Measurements from ENCODE around the gene CMC4. TPM values are rescaled to one million over a fixed set of nuclear protein-coding genes. Genes with fewer than 3 reads are reported as not detected.
A peak's percentile ranks its signal among the peaks of the same experiment; 100 is the strongest.

CMC4 gene
- total RNA-seq, 1 donor from 2014 or later = 11.9 TPM

GRCh38 chrX:155105919-155106318 is 35.0 kb upstream of the CMC4 start:
- Histone ChIP-seq H3K27me3 (no peaks in the 10 kb centered on the region), H3K4me3 (no peak overlapping the region), H3K36me3 (no peaks in the 10 kb centered on the region), H3K27ac (no peak overlapping the region), H3K4me1 (no peaks in the 10 kb centered on the region), H3K9me3 (no peaks in the 10 kb centered on the region)
- intact Hi-C loops (cut with DNase I) = no loop called here
- no peak for TF ChIP-seq CTCF (IDR thresholded peaks at IDR 0.05)
- DNase-seq (ENCODE audit: low spot score in 2 of 2) = no peak

- Histone ChIP-seq H3K4me1 (no peaks in the 10 kb centered on the region), H3K36me3 (no peaks in the 10 kb centered on the region), H3K27me3 (no peaks in the 10 kb centered on the region), H3K4me3 (no peak overlapping the region), H3K27ac (no peak overlapping the region), H3K9me3 (no peaks in the 10 kb centered on the region)
- peak; percentile 32 to 53 (median 40) for TF ChIP-seq CTCF (IDR thresholded peaks at IDR 0.05)
- intact Hi-C loops (cut with DNase I) = loop anchor here (10.0 kb wide), 1 partner anchor 120 kb away; the partner anchor contains the start of gene VBP1
- no peak for DNase-seq (ENCODE audit: low spot score in 2 of 2)
Observed at GRCh38 chrX:155094468-155095061, 23.6 kb upstream of the CMC4 start.

GRCh38 chrX:155086961-155087735 is 16.2 kb upstream of the CMC4 start:
- H3K36me3 ChIP-seq = no peaks in the 10 kb centered on the region
- H3K27ac ChIP-seq = no peak overlapping the region
- no peak for DNase-seq (ENCODE audit: low spot score in 2 of 2)
- no peaks in the 10 kb centered on the region for H3K4me1 ChIP-seq
- no peaks in the 10 kb centered on the region for H3K27me3 ChIP-seq
- H3K4me3 ChIP-seq = no peak overlapping the region
- H3K9me3 ChIP-seq = no peaks in the 10 kb centered on the region
- intact Hi-C loops (cut with DNase I) = no loop called here
- no peak for TF ChIP-seq CTCF (IDR thresholded peaks at IDR 0.05)

GRCh38 chrX:155086202-155086840 is 15.4 kb upstream of the CMC4 start:
- intact Hi-C loops (cut with DNase I) = no loop called here
- Histone ChIP-seq H3K27me3 (no peaks in the 10 kb centered on the region), H3K27ac (no peak overlapping the region), H3K4me1 (no peaks in the 10 kb centered on the region), H3K36me3 (no peaks in the 10 kb centered on the region), H3K9me3 (no peaks in the 10 kb centered on the region), H3K4me3 (no peak overlapping the region)
- no peak for DNase-seq (ENCODE audit: low spot score in 2 of 2)
- TF ChIP-seq CTCF (IDR thresholded peaks at IDR 0.05) = peak in 2 of 3 experiments; percentile 40 to 44

GRCh38 chrX:155071694-155072280 is 851 bp upstream of the CMC4 start:
- peak overlapping the region; percentile 68 to 72 for H3K27ac ChIP-seq
- H3K27me3 ChIP-seq = no peaks in the 10 kb centered on the region
- H3K4me1 ChIP-seq = no peaks in the 10 kb centered on the region
- H3K9me3 ChIP-seq = no peaks in the 10 kb centered on the region
- H3K36me3 ChIP-seq = no peaks in the 10 kb centered on the region
- peak overlapping the region; percentile 60 to 64 for H3K4me3 ChIP-seq
- TF ChIP-seq CTCF (IDR thresholded peaks at IDR 0.05) = no peak
- no peak for DNase-seq (ENCODE audit: low spot score in 2 of 2)
- intact Hi-C loops (cut with DNase I) = loop anchor here (1.0 to 10.0 kb wide), 3 partner anchors 45 to 673 kb away; partner anchors contain the start of genes FUNDC2 and VBP1
